Islet precursor cell (in vitro differentiated cells): ENCODE measurements around the gene JAML.

Experiments
- DNase-seq: peaks from one replicate; pipeline ENCODE4 v3.0.0-alpha.2; 2018

JAML gene, protein sequence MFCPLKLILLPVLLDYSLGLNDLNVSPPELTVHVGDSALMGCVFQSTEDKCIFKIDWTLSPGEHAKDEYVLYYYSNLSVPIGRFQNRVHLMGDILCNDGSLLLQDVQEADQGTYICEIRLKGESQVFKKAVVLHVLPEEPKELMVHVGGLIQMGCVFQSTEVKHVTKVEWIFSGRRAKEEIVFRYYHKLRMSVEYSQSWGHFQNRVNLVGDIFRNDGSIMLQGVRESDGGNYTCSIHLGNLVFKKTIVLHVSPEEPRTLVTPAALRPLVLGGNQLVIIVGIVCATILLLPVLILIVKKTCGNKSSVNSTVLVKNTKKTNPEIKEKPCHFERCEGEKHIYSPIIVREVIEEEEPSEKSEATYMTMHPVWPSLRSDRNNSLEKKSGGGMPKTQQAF

DNA sequence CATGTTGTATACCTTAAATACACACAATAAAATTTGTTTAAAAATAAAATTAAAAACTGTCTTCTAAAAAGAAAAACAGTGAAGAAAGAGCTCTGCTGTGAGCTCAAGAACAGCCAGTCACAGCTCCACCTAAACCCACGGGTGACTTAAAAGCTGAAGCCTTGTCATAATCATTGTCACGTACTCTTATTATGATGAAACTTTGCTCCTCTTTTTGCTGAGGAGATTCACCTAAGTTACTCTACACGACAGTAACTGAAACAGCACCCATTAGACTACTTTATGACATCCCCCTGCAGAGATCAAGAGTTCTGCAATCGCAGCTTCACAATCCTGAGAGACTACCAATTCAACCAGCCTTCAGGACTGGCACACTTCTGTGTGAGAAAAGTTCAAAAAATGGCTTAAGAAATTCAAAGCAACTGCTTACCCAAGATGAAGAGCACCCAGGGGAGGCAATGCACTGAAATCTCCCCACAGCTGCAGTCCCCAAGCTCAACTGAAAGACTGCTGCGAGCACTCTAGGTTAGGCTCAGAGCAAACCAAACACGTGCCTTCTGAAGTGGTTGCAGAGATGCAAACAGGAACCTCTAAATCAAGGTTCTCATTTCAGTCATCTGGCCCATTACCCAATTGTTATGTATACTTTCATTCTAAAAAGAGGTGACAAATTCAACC, at the start of gene JAML:
Gene JAML, minus strand, starts transcription at position 501 of the 678 bp plus-strand sequence. CDS start 10,145 bp downstream, outside the sequence.
- no peak for DNase-seq

DNA sequence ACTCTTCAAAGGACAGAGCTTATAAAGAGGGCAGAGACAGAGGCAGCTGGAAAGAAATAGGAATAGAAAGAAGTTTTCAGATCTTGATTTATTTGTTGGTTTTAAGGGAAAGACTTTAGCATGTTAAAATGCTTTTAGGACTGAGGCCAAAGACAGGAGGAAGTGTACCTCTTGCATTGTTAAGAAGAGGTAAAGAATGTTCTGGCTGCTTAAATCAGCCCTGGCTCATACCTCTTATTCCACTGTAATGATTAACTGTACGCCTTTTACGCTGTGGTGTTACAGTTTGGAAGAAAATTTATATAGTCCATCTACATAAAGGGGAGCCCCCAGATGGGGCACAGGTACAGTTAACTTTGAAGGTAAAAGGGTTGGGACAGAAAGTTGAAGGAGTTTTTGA, 49.4 kb upstream of the JAML start:
- no peak for DNase-seq

DNA sequence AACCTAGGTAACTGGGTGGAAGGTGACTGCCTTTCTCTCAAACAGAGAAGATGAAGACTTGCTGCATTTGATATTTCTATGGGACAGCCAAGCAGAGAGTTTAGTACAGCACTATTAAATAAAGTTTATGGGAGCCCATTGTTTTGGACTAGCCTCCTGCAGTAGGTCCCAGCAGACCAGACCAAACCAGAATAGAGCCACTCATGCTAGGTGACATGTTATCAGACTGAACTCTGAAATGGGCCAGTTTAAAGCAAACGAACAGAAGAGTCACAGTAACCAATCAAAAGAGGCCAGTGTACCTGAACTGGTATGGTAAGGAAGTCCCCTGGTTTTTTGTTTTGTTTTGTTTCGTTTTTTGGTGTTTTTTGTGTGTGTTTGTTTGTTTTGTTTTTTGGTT, 47.2 kb upstream of the JAML start:
- no peak for DNase-seq

DNA sequence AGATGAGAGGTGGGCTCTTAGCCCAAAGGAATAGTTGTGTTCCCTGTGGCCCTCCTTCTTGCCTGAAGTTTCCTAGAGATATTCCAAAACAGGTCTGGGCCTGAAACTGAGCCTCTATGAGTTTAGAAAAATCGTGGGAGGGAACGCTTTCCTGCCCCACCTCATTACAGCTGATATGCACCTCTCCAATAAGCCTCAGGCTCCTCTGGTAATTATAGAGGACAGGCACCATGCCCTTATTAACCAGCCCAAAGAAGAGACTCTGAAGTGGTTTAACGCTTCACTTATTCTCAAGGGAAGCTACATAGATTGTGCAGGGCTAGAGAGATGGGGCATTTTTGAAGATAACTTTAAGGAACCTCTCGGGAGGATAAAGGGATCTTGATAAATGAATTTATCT, 42.7 kb upstream of the JAML start:
- no peak for DNase-seq

DNA sequence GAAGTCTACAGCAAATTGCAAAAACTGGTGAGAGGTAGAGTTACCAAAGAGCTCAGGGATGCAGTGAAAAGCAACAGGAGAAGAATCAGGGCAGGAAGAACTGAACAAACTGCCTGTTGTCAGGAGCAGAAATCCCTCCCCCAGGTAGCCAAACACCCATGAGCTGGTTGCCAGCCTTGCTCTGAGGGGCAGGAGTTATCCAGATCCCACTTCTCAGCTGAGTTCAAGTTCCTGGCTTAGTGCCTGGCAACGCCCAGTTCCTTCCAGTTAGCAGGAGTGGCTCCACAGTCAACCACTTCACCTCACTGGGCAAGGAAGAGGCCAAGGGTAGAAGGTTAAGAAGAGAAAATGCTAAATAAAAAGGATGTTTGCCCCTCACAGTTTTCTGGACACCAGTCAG, 41.1 kb upstream of the JAML start:
- DNase-seq = no peak

DNA sequence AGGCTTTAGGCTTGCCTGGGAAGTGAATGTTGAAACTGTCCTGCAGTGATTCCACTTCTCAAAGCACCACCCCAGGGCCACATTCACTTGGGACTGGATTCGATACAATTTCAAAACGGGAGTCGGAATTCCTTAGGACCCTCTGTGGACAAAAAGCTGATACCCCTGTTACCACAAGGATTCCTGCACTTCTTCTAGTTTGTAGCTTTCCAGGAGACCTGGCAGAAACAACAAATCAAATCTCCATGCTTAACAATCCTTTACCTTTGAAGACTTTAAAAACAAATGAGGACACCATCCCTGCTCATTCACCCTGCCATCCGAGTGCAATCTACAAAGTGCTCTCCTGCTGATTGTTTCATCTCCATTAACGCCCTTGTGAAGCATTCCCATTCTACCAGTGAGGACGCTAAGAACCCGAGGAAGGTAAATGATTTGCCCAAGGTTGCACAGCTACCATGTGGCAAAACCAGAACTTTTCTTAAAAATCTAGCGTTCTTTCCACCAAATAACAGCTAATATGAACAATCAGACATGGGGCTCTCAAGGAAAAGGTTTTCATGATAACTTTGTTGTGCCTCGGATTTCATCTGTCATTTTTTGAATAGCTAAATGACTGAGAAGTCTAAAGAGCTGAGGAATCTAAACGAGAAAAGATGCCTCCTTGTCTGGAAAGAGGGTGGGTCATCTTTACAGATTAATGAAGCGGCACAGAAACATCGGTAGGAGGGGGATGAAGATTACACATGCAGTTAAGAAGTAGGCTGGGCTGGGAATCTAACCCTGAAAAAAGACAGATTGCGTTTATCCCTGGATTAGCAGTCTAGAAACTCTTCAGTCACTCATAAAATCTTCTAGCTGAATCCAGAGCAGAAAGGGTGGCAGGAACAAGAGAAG, 40.0 kb upstream of the JAML start:
- DNase-seq = no peak

DNA sequence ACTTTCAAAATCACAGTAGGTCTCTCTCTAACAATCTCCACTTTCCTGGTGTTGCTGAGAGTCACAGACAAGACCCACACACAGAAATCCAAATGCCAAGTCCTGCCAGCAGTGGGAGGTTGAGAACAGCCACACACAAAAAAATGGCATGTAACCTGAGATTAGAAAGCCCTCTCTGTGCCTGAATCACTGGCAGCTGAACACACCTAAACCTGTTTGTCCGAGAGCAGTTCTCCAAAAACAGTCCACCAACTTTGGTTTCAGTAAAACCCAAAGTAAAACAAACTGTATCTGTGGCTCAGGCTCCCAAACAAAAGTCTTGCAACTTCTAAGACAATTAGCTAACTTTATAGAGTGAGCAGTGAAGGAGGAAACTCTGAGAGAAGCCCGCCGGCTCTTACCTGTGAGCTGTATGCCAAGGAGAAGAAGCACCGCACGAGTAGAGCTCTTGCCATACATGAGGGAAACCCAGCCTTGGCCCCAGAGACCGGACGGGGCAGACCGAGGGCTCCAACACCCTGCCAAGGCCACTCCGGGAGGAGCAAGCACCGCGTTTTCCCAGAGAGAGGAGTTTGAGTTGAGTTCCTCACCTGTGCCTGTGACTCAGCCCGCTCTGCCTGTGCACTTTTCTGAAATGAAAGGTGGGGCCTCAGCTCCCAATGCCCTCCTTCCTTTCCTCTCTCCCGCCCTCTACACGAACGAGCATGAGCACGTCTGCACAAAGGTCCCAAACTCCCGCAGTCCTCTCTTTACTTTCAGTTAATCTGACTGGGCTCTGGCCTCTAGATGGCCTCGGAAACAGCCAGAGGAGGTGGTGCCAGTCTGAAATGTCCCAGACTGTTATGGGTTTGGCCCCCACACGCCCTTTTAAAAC, 39.1 kb upstream of the JAML start, which contains the start of gene MPZL2:
Gene MPZL2, minus strand, starts transcription at position 603 of the 874 bp plus-strand sequence. Its CDS starts 144 bp downstream, at position 459.
- peak; percentile 85 for DNase-seq

DNA sequence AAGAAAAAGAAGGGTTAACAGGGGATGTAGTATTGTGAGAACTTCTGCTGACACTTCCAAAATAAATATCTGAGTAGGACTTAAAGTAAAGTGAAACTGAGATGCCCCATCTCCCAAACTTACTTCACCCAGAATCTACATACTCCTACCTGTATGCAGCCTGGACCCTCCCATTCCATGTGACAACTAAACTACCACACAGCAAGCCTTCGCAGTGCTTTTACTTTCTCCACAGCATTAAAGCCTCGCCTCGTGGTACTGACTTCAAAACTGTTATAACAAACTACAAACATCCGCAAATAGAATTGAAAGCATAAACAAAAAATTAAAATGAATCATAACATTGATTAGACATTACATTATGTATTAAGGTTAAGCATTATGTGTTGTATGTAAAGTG, 38.3 kb upstream of the JAML start:
- DNase-seq = no peak

DNA sequence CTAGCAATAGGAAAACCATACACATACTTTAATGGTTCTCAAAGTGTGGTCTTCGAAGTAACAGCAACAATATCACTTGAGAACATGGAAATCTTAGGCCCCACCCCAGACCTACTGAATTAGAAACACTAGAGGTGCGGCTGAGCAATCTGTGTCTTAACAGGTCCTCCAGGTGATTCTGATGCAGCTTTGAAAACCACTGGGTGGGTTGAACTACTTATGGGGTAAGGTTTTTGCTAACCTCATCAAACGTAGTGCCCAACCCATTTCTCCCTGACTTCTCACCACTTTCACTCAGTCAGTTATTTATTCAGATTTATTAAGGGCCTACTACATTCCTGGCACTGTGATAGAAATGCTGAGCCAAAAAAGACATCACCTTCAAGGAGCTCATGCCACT, 35.5 kb upstream of the JAML start:
- no peak for DNase-seq

DNA sequence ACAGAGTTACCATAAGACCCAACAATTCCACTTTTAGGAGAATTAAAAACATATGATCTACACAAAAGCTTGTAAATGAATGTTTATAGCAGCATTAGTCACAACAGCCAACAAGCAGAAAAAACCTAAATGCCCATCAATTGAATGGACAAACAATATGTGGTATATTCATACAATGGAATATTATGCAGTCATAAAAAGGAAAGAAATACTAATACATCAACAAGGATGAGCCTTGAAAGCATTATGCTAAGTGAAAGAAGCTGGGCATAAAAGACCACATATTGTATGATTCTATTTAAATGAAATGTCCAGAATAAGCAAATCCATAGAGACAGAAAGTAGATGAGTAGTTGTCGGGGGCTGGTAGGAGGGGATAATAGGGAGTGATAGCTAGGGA, 34.3 kb upstream of the JAML start:
- DNase-seq = no peak

DNA sequence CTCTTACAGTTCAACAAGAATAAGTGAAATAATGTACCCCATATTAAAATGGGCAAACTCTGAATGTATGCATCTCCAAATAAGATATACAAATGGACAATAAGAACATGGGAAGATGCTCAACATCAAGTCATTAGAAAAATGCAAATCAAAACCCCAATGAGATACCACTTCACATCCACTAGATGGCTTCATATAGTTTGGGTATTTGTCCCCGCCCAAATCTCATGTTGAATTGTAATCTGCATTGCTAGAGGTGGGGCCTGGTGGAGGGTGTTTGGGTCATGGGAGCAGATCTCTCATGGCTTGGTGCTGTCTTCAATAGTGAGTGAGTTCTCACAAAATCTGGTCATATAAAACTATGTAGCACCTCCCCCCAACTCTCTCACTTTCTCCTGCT, 33.6 kb upstream of the JAML start:
- DNase-seq = no peak

DNA sequence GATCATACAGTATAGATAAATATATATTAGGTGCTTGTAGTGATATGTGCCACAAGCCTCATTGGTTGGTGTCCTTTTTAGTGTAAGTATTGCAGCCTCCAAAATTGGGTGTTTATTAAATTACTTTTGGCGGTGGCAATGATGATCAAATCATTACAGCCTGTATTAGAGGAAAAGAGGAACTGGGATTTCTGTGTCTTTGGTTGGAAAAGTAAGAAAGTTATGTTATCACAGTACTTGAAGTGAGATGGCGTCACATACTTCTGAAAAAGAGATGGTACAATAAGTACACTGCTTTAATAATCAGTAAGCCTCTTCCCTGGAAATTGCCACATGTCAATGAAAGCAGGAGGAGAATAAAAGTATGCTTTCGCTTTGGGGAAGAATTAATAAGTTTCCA, 27.9 kb upstream of the JAML start:
- no peak for DNase-seq

DNA sequence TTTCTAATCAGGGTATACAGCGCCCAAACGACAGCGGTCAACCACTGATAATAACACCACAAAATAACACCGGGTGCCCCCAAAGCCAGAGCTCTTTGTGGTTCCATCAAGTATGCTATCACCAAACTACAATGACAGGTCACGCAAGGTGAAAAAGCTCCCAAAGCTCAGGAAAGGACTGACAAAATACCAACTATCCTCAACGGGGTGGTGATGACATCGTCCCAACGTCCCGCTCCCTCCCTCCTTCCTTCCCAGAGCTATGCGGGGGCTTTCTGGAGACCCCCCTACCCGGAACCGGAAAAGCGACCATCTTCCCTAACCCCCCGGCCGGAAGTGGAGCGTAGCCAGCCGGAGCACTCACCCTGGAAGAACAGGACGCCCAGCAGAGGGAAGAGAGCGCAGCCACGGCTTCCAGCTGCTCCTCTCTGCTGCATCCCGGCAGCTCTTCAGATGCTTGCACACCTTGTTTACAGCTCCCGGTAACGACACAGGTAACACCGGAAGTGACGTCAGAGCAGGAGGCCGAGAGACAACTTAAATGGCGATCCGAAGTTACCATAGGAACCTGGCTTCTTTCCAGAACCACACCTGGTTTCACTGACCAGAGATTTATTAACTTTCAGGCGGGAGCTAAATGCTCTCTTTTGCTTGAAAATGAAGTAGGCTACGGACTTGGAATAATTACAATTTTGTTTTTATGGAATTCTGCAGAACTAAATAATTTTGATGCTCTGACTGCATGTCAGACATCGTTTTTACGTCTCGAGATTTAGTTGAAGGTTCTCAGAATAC, 27.2 kb upstream of the JAML start, which contains the start of gene MPZL3:
Gene MPZL3, minus strand, starts transcription at position 508 of the 795 bp plus-strand sequence. Its CDS starts 71 bp downstream, at position 437.
- DNase-seq = peak; percentile 91

DNA sequence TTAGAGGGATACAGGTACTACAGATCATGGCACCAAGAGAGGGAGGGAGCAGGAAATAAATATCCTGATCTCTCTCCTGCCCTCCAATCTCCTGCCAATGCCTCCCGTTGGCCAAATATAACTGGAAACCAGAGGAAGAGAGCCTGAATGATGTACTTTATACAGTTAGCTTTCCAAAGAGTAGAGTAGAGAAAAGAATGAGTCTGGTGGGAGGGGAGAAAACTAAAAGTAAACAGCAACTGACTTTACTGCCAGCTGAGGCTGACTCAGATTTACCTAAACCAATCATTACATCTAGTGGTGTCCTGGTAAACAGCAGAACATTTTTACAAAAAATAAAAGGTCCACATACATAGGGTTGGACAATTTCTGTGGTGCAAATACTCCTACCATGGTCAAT, 22.2 kb upstream of the JAML start:
- no peak for DNase-seq

DNA sequence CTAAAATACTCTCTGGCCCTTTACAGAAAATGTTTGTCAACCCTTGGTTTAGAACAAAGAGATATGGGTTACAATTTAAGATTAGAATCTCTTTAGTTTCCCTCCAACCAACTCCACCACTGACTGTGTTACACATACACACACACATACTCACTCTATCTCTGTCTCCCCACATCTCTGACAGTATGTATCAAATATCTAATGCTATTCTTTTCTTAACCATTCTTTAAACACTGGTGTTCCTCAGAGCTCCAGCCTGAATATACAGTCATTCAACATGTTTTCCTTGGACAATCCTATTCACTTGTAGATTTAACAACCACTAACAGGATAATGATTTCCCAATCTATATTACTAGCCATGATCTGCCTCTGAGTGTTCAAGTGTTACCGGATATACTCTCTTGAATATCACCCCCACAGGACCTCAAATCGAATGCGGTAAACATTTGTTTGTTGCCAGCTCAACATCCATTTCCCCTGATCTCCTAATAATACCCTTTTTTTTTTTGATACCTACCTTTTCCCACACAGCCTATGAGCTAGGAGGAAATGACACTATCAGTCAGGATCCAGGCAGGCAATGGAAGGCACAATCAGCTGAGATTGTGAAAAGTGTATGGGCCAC, 21.2 kb upstream of the JAML start:
- DNase-seq = no peak

DNA sequence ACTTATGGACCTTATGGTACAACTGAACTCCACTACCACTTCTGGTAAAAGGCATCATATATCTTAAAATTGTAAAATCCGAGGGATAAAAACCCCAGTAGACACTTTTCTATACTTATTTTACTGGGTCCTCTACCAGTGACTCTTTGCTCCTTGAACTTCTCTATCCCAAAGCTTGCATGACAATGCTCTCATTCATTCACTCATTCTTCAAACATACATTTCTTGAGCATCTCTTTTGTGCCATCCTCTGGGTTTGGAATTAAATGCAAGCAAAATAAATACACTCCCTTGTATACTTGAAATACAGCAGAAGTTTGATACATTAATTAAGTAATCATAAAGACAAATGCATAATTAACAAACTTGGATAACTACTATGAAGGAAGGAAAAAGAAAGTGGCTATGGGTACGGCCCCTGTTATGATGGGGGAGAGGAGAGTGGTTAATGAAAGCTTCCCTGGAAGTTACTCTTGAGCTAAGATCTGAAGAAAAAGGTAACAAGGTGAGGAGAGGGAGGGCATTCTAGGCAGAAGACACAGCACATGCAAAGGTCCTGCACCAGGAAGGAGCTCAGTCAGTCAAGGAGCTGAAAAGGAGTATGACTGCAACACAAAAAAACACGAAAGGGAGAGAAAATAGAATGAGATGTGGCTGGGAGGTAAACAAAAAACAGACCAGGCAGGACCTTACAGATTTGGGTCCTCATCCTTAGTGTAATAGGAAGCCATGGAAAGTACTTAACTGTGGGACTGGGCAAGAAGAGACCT, 19.4 kb upstream of the JAML start:
- DNase-seq = no peak

DNA sequence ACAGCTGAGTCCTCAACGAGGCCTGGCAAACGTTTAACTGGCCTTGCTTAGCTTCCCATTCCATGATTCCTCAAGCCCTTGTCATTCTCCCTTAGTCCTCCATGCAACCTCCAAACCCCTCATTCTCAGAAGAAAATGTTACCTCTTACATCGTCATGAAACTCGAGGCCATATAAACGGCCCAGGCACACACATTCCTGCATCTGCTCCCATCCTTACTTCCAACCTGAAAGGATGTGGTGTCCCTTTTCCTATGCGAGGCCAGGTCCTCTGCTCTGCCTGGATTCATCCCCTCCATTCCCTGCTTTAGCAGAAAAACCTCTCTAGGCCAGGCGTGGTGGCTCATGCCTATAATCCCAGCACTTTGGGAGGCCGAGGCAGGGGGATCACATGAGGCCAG, 18.4 kb upstream of the JAML start:
- no peak for DNase-seq

DNA sequence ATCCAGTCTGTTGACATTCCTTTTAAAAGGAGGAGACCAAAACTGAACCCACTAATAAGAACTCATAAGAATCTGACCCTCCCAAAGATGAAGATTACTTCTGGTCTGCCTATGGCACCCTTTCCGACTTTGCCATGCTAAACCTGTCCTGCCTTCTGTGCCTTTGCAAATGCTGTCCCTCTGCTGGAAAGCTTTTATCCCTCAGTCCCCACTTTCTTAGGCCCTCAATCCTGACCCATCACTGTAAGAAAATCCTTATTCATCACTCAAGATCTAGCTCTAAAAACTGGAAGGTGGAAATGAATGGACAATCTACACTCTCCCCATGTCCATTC, 16.9 kb upstream of the JAML start:
- DNase-seq = no peak

DNA sequence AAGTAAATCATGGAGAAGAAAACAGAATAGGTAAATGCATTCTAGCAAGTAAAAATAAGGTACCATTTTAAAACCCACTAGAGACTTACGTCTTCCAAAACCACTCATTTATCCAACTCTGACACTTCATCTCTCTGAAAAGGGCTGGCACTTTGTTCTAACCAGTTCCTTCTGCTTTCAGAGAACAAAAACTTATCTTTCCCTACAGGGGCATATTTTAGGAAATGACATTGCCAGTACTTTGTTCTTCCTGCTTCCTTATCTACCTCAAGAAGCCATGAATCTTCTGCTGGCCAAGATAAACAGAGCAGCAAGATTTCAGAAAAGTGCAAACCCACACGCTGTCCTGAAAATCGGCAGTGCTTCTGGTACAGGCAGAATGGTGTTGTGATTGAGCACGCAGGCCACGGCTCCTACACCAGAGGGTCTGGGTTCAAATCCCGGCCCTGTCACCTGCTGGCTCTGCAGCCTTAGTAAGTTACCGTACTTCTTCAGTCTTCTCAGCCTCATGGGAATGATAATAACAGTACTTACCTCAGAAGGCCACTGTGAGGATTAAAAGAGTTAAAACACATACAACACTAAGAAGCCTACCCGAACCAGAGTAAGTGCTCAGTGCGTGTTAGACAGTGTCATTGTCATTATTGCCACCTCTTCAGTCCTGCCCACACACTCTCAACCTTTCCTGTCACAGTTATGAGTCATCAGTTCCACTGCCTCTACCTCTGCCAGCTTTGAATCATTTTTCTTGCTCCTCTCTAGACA, 16.4 kb upstream of the JAML start:
- DNase-seq = peak; percentile 74
